HUES6 (cell line): ENCODE data around the gene RPRML.
"Not testable (repeated sequence)": the region's sequence is repeated elsewhere in the genome, so short reads cannot be mapped to it uniquely, and the experiment has no call there.

Experiments
- H3K27ac ChIP-seq: 2 replicates; pipeline ENCODE4 v1.7.0; 2013; ENCODE audit warnings: low read depth, mild to moderate bottlenecking, low read length, inconsistent platforms
- H3K27me3 ChIP-seq: 2 replicates; pipeline ENCODE4 v1.6.1; 2013; ENCODE audit warnings: low read length; ENCODE audit not compliant: control insufficient read depth, insufficient read depth
- H3K36me3 ChIP-seq: 2 replicates; pipeline ENCODE4 v1.6.1; 2013; ENCODE audit warnings: low read length; ENCODE audit not compliant: control insufficient read depth, insufficient read depth
- H3K4me1 ChIP-seq: 2 replicates; pipeline ENCODE4 v1.6.1; 2013; ENCODE audit warnings: low read length; ENCODE audit not compliant: control insufficient read depth, insufficient read depth
- H3K4me3 ChIP-seq: 2 replicates; pipeline ENCODE4 v1.5.1; 2013; ENCODE audit warnings: low read depth, low read length
- H3K9ac ChIP-seq: one replicate; pipeline ENCODE4 v1.6.1; 2013; ENCODE audit warnings: mild to moderate bottlenecking, low read length
- H3K9me3 ChIP-seq: 2 replicates; pipeline ENCODE4 v1.6.1; 2013; ENCODE audit warnings: low read depth, low read length; ENCODE audit not compliant: control insufficient read depth, insufficient read depth

The RPRML gene

DNA sequence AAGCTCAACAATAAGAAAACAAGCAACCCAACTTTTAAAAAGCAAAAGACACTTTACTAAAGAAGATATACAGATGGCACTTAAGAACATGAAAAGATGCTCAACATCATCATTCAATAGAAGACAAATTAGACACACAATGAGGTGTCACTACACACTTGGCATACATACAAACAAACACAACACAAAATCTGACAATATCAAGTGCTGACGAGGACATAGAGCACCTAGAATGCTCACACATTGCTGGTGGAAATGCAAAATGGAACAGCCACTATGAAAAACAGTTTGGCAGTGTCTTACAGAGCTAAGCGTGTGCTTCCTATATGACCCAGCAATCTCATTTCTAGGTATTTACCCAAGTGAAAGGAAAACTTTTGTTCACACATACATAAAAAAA lies 18.9 kb downstream of the RPRML start:
- peaks cover 31% of the 10 kb centered on the region for H3K27me3 ChIP-seq
- peaks cover 2% of the 10 kb centered on the region; the same call in 1 of the 2 replicates for H3K36me3 ChIP-seq
- no peak overlapping the region for H3K9ac ChIP-seq
- H3K4me1 ChIP-seq, result no peaks in the 10 kb centered on the region
- H3K9me3 ChIP-seq, result peaks cover 6% of the 10 kb centered on the region; the same call in 1 of the 2 replicates
- no peak overlapping the region for H3K4me3 ChIP-seq
- H3K27ac ChIP-seq, result no peak overlapping the region

DNA sequence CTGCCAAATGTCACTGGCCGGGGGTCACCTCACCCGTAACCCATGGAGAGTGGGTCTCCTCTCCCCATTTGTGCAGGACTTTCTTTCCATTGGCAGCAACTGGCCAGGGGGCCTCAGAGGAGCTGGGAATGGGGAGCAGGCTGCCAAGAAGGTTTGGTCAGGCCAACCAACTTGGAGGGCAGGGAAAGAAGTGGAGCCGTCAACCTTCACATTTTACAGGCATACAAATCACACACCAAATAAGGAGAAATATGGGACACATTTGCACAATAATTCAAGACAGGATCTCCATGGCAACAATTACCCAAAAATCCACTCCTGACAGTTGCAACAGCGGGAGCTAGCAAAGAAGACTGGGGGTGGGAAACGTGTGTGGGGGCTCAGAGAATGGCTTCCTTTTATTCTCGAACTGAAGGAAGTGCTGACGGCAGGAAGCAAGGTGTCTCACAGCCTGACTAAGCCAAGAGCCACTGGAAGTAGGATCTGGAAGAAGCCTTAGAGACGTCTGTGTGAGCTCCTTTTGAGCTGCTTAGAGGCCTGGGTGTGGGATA lies 20.9 kb downstream of the RPRML start:
- Histone ChIP-seq H3K4me1 (no peaks in the 10 kb centered on the region), H3K27me3 (peaks cover 31% of the 10 kb centered on the region), H3K27ac (no peak overlapping the region), H3K9me3 (peaks cover 6% of the 10 kb centered on the region; the same call in 1 of the 2 replicates), H3K4me3 (no peak overlapping the region), H3K9ac (no peak overlapping the region), H3K36me3 (peaks cover 2% of the 10 kb centered on the region; the same call in 1 of the 2 replicates)

DNA sequence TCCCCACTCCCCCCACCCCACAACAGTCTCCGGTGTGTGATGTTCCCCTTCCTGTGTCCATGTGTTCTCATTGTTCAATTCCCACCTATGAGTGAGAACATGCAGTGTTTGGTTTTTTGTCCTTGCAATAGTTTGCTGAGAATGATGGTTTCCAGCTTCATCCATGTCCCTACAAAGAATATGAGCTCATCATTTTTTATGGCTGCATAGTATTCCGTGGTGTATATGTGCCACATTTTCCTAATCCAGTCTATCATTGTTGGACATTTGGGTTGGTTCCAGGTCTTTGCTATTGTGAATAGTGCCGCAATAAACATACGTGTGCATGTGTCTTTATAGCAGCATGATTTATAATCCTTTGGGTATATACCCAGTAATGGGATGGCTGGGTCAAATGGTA lies 25.9 kb downstream of the RPRML start:
- not testable (repeated sequence) for H3K36me3 ChIP-seq, H3K27ac ChIP-seq, H3K4me3 ChIP-seq, H3K9ac ChIP-seq, H3K9me3 ChIP-seq, H3K4me1 ChIP-seq
- peaks cover 40% of the 10 kb centered on the region for H3K27me3 ChIP-seq

DNA sequence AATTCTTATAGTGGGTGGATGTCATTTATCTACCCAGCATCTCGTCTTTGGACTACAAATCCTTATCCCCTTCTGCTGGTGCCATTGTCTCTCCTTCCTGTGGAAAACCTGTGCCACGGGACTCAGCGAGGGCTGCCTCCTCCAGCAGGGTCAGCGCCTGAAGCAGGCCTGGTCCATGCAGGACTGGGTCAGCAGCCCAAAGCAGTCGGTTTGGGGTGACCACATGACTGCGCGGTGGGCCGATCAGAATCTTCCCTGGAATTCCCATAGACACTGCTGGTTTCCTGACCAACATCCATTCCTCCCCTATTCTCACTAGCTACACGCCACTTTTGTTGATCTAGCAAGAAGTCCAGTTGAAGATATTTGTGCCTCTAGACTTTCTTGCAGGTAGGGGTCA lies 26.9 kb downstream of the RPRML start:
- H3K9ac ChIP-seq, result no peak overlapping the region
- H3K27me3 ChIP-seq, result peaks cover 34% of the 10 kb centered on the region
- H3K4me3 ChIP-seq, result no peak overlapping the region
- H3K36me3 ChIP-seq, result peaks cover 8% of the 10 kb centered on the region; the same call in 1 of the 2 replicates
- H3K9me3 ChIP-seq, result no peaks in the 10 kb centered on the region
- peaks cover 8% of the 10 kb centered on the region; the same call in 1 of the 2 replicates for H3K4me1 ChIP-seq
- H3K27ac ChIP-seq, result no peak overlapping the region

DNA sequence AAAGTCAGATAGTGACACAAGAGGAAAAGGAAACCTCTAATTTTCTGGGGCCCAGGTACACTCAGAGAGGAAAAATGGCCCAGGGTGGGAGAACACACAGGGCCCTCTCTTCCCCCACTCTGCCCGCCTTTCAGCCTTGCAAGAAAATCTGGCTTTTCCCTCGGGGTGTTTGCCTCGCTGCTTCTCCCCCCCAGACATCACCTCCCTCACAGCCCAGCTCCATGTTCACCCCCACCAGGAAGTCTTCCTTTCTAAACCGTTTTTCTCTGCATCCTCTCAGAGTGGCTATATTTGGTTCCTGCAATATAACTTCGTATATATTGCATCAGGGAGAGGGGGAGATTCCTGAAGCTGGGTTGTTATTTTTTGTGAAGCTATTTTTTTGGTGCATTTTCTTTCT lies 27.3 kb downstream of the RPRML start:
- Histone ChIP-seq H3K9me3 (no peaks in the 10 kb centered on the region), H3K27ac (no peak overlapping the region), H3K36me3 (peaks cover 8% of the 10 kb centered on the region; the same call in 1 of the 2 replicates), H3K9ac (no peak overlapping the region), H3K27me3 (peaks cover 33% of the 10 kb centered on the region), H3K4me3 (no peak overlapping the region), H3K4me1 (peaks cover 8% of the 10 kb centered on the region; the same call in 1 of the 2 replicates)

DNA sequence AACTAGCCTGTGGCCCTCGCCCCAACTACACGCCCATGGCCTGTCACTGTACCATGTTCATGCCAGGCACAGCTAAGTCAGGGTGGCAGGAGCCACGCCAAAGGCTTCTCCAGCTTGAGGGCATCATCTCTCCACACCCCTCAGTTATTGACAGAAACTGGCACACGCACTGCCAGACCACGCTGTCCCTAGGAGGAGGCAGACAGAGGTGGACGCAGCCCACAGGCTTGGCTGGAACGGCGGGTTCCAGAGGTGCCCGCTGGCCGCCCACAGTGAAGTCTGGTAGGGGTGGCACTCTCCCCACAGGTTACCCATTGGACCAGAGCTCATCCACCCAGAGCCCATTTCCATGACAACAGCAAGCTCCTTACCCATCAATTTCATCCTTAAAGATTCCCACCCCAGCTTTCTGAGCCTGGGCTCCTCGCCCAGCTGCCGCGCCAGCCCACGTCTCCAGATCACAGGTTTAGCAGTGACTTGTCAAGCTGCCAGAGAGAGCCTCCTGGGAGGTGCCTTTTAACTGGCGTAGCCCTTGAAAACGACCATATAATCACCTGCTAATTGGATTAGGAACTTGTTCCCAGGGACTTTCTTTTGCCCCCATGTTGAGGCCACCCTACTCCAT lies 27.9 kb downstream of the RPRML start:
- no peak overlapping the region for H3K27ac ChIP-seq

DNA sequence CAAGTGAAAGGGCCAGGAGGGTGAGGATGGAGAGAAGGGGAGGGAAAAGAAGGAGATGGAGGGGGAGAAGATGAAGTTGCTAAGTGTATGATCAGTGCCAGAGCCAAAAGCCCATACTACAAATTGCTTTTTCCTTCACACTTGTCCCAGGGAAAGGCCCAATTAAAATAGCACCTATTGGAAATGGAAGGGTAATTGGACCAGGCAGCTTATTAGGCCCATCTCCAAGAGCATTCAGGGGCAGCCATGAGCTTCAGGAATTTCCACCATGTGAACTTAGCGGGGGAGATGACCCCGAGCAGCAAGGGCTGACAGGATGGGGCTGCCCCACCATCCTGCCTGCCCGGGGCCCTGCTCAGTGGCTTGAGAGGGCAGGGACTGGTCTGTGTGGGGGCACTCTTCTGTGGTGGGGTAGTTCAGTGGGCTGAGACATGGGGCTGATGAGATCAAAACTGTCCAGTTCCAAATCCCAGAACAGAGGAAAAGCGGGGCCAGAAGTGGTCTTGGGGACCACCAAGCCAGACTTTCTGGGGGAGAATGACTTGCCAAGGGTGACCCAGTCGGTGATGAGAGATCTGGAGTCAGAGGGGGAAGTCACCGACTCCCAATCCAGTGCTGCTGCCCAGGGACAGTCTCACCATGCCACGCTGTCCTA lies 28.6 kb downstream of the RPRML start:
- H3K9me3 ChIP-seq, result no peaks in the 10 kb centered on the region
- peaks cover 6% of the 10 kb centered on the region; the same call in 1 of the 2 replicates for H3K36me3 ChIP-seq
- H3K27ac ChIP-seq, result no peak overlapping the region
- no peak overlapping the region for H3K9ac ChIP-seq
- peaks cover 25% of the 10 kb centered on the region for H3K27me3 ChIP-seq
- no peak overlapping the region for H3K4me3 ChIP-seq
- H3K4me1 ChIP-seq, result peaks cover 12% of the 10 kb centered on the region

More for the DNA sequence above, 27.9 kb downstream of the RPRML start:
- Histone ChIP-seq H3K4me1 (peaks cover 8% of the 10 kb centered on the region; the same call in 1 of the 2 replicates), H3K36me3 (peaks cover 8% of the 10 kb centered on the region; the same call in 1 of the 2 replicates), H3K4me3 (no peak overlapping the region), H3K9me3 (no peaks in the 10 kb centered on the region), H3K9ac (no peak overlapping the region), H3K27me3 (peaks cover 30% of the 10 kb centered on the region)

DNA sequence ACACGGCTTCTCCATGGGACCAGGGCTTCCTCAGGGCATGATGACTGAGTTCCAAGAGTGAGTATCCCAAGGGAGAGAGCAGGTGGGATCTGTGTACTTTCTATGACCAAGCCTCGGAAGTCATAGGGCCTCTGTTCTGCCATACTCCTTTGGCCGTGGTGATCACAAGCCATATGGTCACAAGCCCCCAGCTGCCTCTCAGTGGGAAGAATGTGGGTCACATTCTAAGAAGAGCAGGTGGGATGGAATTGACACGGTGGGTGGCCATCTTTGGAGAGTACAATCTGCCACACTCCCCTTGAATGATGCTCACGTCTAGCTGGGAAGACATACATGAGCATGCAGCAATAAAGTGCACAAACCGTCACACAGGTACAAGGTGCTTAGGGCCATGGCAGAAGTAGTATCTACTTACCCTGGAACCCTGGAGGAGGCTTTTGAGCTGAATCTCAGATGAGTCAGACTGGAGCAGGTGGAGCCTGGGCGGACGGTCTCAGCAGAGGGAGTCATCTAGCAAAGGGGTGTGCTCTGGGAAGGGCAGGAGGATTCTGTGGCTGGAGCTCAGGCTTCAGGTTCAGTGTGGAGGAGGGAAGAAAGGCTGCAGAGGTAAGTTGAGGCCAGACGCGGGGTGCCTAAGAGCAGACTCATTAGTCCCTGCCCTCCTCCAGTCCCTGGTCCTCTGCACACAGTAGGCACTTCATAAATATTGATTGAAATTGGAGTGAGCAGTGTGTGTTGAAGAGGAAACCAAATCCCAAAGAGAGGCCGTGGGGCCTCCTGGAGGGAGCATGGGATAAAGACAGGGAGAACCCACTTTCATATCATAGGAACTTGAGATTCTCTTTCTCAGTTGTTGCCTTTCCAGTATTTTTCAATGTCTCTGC lies 29.5 kb downstream of the RPRML start:
- H3K27me3 ChIP-seq, result peaks cover 24% of the 10 kb centered on the region; the same call in 1 of the 2 replicates
- H3K4me3 ChIP-seq, result no peak overlapping the region
- no peaks in the 10 kb centered on the region for H3K9me3 ChIP-seq
- no peak overlapping the region for H3K27ac ChIP-seq
- peaks cover 20% of the 10 kb centered on the region for H3K4me1 ChIP-seq
- H3K9ac ChIP-seq, result no peak overlapping the region
- peaks cover 6% of the 10 kb centered on the region; the same call in 1 of the 2 replicates for H3K36me3 ChIP-seq

DNA sequence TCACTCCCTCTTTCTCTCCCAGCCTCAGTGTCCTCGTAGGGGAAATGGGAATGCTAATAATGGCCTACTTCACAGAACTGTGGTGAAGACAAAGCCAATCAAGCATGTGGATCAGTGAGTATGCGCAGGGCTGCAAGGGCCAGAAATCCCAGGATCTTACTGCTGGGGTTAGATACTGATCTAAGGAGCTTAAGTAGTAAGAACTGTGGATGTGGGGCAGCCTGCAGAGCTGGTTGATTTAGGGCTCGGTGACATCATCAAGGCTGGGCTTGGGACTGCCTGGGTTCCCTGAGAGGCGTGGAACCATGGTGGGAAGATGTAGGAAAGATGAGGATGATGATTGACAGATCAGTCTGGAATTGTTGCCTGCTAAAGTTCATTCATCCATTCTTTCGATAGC lies 30.5 kb downstream of the RPRML start:
- Histone ChIP-seq H3K4me3 (no peak overlapping the region), H3K27ac (no peak overlapping the region), H3K27me3 (peaks cover 24% of the 10 kb centered on the region; the same call in 1 of the 2 replicates), H3K4me1 (peaks cover 27% of the 10 kb centered on the region), H3K9me3 (no peaks in the 10 kb centered on the region), H3K36me3 (peaks cover 6% of the 10 kb centered on the region; the same call in 1 of the 2 replicates), H3K9ac (no peak overlapping the region)

DNA sequence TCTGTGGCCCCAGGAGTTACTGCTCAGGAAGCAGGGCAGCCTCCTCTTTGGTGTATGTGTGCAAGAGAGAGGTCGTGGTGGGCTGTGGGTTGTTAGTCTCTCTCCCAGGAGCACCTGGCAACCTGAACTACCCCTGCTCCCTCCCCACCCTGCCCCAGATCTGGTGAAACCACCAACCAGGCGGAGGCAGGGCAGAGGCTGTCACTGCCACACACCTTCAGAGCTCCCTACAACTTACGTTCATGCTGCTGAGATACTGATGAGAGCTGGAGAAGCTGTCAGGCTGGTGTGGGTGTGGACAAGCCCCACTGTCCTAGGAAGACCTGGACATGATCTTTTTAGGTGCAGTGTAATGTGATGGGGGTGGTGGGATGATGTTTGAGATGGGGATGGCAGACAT lies 31.8 kb downstream of the RPRML start:
- peaks cover 37% of the 10 kb centered on the region for H3K4me1 ChIP-seq
- peaks cover 6% of the 10 kb centered on the region; the same call in 1 of the 2 replicates for H3K36me3 ChIP-seq

More for the DNA sequence above, 31.8 kb downstream of the RPRML start:
- Histone ChIP-seq H3K9me3 (no peaks in the 10 kb centered on the region), H3K4me3 (no peak overlapping the region), H3K27me3 (peaks cover 18% of the 10 kb centered on the region; the same call in 1 of the 2 replicates), H3K27ac (no peak overlapping the region), H3K9ac (no peak overlapping the region)
